Measurements from ENCODE around the gene NOX1.
"Not testable (repeated sequence)": the region's sequence is repeated elsewhere in the genome, so short reads cannot be mapped to it uniquely, and the experiment has no call there.

Gene NOX1

GRCh38 chrX:100819837-100820666 is 54.1 kb downstream of the NOX1 start, which contains the start of gene CSTF2:
Gene CSTF2, plus strand, starts transcription at chrX:100820391. Its CDS starts 26 bp downstream, at chrX:100820417.
- DNase-seq (ENCODE audit: low spot score): peak; percentile 77

DNA sequence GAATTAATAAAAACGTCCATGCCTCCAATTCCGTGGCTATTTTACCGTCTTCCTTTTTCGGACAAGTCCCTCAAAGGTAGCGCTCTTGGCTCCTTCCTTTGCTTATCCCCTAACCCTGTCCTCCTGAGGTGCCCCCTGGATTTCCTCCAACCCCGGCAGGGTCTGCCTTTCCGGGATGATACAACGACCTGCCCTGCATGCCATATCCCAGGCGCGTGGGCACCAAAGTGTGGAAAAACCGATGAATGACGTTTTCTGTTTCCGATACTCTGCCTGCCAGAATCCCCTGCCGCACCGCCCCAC is 54.7 kb downstream of the NOX1 start:
- no peak for DNase-seq (ENCODE audit: low spot score)

DNA sequence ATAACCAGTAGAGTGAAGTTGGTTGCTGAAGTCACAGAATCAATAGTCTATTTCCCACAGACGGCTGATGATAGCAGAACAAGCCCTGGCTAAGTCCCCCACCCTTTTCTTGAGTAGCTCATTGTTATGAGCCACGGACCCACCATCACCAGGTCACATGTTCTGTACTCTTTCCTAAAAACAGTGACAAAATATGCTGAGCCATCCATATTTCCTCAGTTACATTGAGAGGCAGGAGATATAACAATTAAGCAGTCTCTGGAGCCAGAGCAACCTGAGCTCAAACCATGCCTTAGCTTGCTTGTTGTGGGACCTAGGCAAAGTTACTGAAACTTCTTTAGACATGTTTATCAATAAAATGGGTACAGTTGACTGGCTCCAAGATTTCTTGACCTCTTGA is 56.8 kb downstream of the NOX1 start:
- DNase-seq (ENCODE audit: low spot score): no peak

GRCh38 chrX:100812216-100813158 is 61.7 kb downstream of the NOX1 start:
- no peak for DNase-seq (ENCODE audit: low spot score)

DNA sequence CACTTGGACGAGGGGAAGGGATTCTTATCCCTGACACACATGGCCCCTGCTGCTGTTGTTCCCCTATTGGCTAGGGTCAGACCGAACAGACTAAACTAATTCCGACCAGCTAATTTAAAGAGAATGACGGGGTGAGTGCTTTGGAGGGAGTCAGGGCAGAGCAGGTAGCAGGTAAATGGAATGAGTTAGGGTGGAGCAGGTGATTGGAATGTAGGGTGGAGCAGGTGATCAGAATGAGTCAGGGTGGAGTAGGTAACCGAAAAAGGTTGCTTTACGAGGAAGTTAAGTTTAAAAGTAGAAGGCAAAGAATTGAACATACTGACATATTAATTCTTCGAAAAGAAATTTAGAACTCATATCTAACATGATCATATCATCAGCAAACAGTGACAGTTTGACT is 65.9 kb downstream of the NOX1 start:
- DNase-seq (ENCODE audit: low spot score): not testable (repeated sequence)

- no peak for DNase-seq (ENCODE audit: low spot score)
These were observed 69.4 kb downstream of the NOX1 start for GRCh38 chrX:100804780-100805179.

DNA sequence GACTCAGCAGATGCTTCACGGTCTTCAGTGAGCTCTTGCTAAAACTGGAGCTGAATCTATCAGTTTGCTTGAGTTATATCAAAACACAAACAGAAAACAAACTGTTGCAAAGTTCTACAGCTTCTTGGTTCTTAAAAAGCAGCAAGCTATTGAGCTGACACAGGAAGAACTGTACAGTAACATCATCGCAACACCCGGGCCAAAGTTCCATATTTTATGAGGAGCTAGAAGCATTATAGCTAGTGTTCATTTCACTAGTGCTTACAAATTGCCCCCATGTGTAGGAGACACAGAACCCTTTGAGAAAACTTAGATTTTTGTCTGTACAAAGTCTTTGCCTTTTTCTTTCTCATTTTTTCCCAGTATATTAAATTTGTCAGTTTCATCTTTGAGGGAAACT is 71.3 kb downstream of the NOX1 start:
- DNase-seq (ENCODE audit: low spot score): no peak

DNA sequence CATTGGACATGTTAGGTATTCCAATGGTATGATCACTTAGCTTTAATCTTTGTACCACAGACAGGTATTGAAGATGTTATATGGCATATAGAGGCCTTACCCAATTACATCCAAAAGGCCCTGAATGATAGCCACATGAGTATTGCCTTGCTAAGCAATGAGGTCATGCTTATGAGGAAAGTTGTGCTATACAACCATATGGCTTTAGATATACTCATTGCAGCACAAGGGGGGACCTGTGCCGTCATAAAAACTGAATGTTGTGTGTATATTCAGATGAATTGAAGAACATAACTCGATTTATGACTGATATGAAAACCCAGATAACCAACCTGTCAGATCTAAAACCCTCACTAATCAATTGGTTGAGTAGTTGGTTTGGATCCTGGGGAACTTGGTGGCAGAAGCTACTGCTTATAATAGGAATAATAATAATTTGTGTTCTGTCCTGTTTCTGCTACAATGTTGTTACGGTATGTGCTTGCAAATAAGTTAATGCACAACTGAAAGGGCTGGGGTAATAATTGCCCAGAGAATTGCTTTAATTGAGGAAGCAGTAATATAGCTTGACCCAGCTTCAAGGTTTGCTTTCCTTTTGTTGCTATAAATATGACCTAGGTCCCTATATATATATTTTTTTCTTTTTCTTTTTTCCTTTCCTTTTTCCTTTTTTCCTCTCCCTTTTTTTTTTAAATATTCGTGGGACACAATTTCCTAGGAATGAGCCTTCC is 75.5 kb downstream of the NOX1 start:
- DNase-seq (ENCODE audit: low spot score): no peak

- DNase-seq (ENCODE audit: low spot score): no peak
These were observed 76.8 kb downstream of the NOX1 start for GRCh38 chrX:100797359-100797758.

DNA sequence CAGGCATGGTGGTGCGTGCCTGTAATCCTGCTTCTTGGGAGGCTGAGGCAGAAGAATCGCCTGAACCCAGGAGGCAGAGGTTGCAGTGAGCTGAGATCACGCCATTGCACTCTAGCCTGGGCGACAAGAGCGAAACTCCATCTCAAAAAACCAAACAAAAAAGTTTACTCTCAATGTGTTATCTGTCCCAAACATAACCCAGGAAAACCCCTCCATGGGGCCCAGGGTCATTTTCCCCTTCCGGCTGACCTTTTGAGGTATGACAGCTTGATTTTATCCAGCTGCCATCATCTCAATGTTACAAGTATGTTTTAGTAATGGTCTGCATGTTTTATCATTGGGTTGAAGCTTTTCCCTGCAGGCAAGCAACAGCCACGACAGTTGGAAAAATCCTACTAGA is 77.8 kb downstream of the NOX1 start:
- not testable (repeated sequence) for DNase-seq (ENCODE audit: low spot score)

All from CD4-positive, alpha-beta T cell treated with Interleukin-2 at 100 ng/mL for 4 hours (primary cell).